IMR-90 (cell line): Measurements from ENCODE around the gene ARF1.

ENCODE experiments used
- BHLHE40 ChIP-seq: fragments of 150-350 bp; IDR thresholded peaks from 2 replicates; pipeline ENCODE4 v1.6.1; 2016; ENCODE audit warnings: mild to moderate bottlenecking, low read depth, low read length
- CEBPB ChIP-seq: IDR thresholded peaks from 2 replicates; pipeline ENCODE4 v1.6.1; 2012; ENCODE audit warnings: low read depth, low read length, improper control_type of control experiment
- CTCF ChIP-seq: conservative IDR thresholded peaks from 2 replicates; pipeline ENCODE4 v1.5.1; 2012; ENCODE audit warnings: mild to moderate bottlenecking, low read depth, low read length, improper control_type of control experiment
- ELK1 ChIP-seq: fragments of 150-350 bp; IDR thresholded peaks from 2 replicates; pipeline ENCODE4 v1.6.1; 2016; ENCODE audit warnings: low read depth, mild to moderate bottlenecking, low read length, moderate library complexity, borderline replicate concordance
- FOS ChIP-seq: fragments of 150-350 bp; IDR thresholded peaks from 2 replicates; pipeline ENCODE4 v1.6.1; 2016; ENCODE audit warnings: low read depth, low read length
- MAZ ChIP-seq: IDR thresholded peaks from 2 replicates; pipeline ENCODE4 v1.6.1; 2012; ENCODE audit warnings: low read depth, mild to moderate bottlenecking, low read length, improper control_type of control experiment, moderate library complexity, borderline replicate concordance
- POLR2A ChIP-seq: IDR thresholded peaks from 2 replicates; pipeline ENCODE4 v1.6.1; 2012; ENCODE audit warnings: mild to moderate bottlenecking, low read depth, low read length
- RCOR1 ChIP-seq: IDR thresholded peaks from 2 replicates; pipeline ENCODE4 v1.6.1; 2012; ENCODE audit warnings: mild to moderate bottlenecking, low read length, improper control_type of control experiment; ENCODE audit not compliant: insufficient replicate concordance
- RFX5 ChIP-seq: IDR thresholded peaks from 2 replicates; pipeline ENCODE4 v1.8.0; 2012; ENCODE audit warnings: low read depth, mild to moderate bottlenecking, low read length, moderate library complexity
- SMC3 ChIP-seq: fragments of 150-350 bp; IDR thresholded peaks from 2 replicates; pipeline ENCODE4 v1.6.1; 2016; ENCODE audit warnings: low read depth, mild to moderate bottlenecking, antibody characterized with exemption, low read length, moderate library complexity
- TF ChIP-seq, protein P1 (sequence below): fragments of 150-350 bp; IDR thresholded peaks from 2 replicates; pipeline ENCODE4 v1.6.1; 2017; ENCODE audit warnings: mild to moderate bottlenecking, antibody characterized with exemption, low read length, low read depth

DNA sequence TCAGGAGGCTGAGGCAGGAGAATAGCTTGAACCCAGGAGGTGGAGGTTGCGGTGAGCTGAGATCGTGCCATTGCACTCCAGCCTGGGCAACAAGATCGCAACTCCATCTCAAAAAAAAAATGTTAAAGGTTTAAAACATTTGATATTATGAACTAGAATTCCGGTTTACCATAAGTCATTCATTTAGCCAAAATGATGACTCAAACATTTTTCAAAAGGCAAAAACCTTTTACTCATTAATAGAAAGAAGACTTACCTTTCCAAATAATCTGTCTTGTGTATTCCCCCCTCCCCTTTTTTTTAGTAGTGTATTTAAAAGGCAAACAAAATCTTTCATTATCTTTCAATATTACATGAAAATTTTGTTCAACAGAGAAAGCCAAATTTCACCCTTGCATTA, 34.8 kb downstream of the ARF1 start:
- TF ChIP-seq CTCF = no peak
- no peak for TF ChIP-seq SMC3
- TF ChIP-seq, protein P1, sequence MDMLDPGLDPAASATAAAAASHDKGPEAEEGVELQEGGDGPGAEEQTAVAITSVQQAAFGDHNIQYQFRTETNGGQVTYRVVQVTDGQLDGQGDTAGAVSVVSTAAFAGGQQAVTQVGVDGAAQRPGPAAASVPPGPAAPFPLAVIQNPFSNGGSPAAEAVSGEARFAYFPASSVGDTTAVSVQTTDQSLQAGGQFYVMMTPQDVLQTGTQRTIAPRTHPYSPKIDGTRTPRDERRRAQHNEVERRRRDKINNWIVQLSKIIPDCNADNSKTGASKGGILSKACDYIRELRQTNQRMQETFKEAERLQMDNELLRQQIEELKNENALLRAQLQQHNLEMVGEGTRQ = no peak
- no peak for TF ChIP-seq BHLHE40
- TF ChIP-seq POLR2A = no peak
- TF ChIP-seq FOS = no peak
- TF ChIP-seq RFX5 = no peak
- no peak for TF ChIP-seq RCOR1
- no peak for TF ChIP-seq CEBPB
- no peak for TF ChIP-seq ELK1
- no peak for TF ChIP-seq MAZ
